HG03439 (cell line): ENCODE data around the gene CCDC148.
"Not testable (repeated sequence)": the region's sequence is repeated elsewhere in the genome, so short reads cannot be mapped to it uniquely, and the experiment has no call there.

Source experiments
- ATAC-seq: cut with Tn5 transposase; IDR thresholded peaks from one replicate; pipeline ENCODE4 v1.9.1; 2021; ENCODE audit warnings: mild to moderate bottlenecking, moderate library complexity; ENCODE audit not compliant: unreplicated experiment

The CCDC148 gene

GRCh38 chr2:158439062-158439461 is 17.5 kb downstream of the CCDC148 start:
- ATAC-seq, result not testable (repeated sequence)

- ATAC-seq, result not testable (repeated sequence)
Measured at GRCh38 chr2:158433716-158434115, 22.8 kb downstream of the CCDC148 start.

GRCh38 chr2:158432117-158432516 is 24.4 kb downstream of the CCDC148 start:
- no peak for ATAC-seq

- ATAC-seq, result no peak
Measured at GRCh38 chr2:158414538-158414937, 42.0 kb downstream of the CCDC148 start.

GRCh38 chr2:158413581-158413980 is 43.0 kb downstream of the CCDC148 start:
- ATAC-seq, result no peak

GRCh38 chr2:158412206-158412605 is 44.3 kb downstream of the CCDC148 start:
- no peak for ATAC-seq

GRCh38 chr2:158411748-158412147 is 44.8 kb downstream of the CCDC148 start:
- ATAC-seq, result no peak

GRCh38 chr2:158410132-158410531 is 46.4 kb downstream of the CCDC148 start:
- ATAC-seq, result no peak

- no peak for ATAC-seq
Measured at GRCh38 chr2:158407031-158407430, 49.5 kb downstream of the CCDC148 start.

- no peak for ATAC-seq
Measured at GRCh38 chr2:158405341-158405740, 51.2 kb downstream of the CCDC148 start.

- ATAC-seq, result no peak
Measured at GRCh38 chr2:158403237-158403636, 53.3 kb downstream of the CCDC148 start.

- ATAC-seq, result no peak
Measured at GRCh38 chr2:158402665-158403064, 53.9 kb downstream of the CCDC148 start.

GRCh38 chr2:158395166-158395565 is 61.4 kb downstream of the CCDC148 start:
- no peak for ATAC-seq

GRCh38 chr2:158394453-158394852 is 62.1 kb downstream of the CCDC148 start:
- no peak for ATAC-seq

GRCh38 chr2:158393886-158394285 is 62.7 kb downstream of the CCDC148 start:
- no peak for ATAC-seq

- no peak for ATAC-seq
Measured at GRCh38 chr2:158392687-158393086, 63.9 kb downstream of the CCDC148 start.

- ATAC-seq, result no peak
Measured at GRCh38 chr2:158391876-158392275, 64.7 kb downstream of the CCDC148 start.

- ATAC-seq, result no peak
Measured at GRCh38 chr2:158391361-158391760, 65.2 kb downstream of the CCDC148 start.

- ATAC-seq, result no peak
Measured at GRCh38 chr2:158388159-158388558, 68.4 kb downstream of the CCDC148 start.

GRCh38 chr2:158385646-158386045 is 70.9 kb downstream of the CCDC148 start:
- ATAC-seq, result no peak

GRCh38 chr2:158381978-158382377 is 74.6 kb downstream of the CCDC148 start:
- no peak for ATAC-seq

GRCh38 chr2:158381205-158381604 is 75.3 kb downstream of the CCDC148 start:
- ATAC-seq, result no peak

GRCh38 chr2:158380746-158381145 is 75.8 kb downstream of the CCDC148 start:
- no peak for ATAC-seq

- no peak for ATAC-seq
Measured at GRCh38 chr2:158378926-158379325, 77.6 kb downstream of the CCDC148 start.
